ENCODE data around the gene MOB1B. TPM values are rescaled to one million over a fixed set of nuclear protein-coding genes. Genes with fewer than 3 reads are reported as not detected.

Gene MOB1B
- total and polyA plus RNA-seq, 2 of the 13 experiments (the other 11 are each of a cell fraction or from before 2014, with no cell fraction given) = 3.9 to 4.0 TPM

Other genes starting within 250 kb of the MOB1B start
- gene JCHAIN, start 235.9 kb upstream of the MOB1B start, total RNA-seq (2016; rRNA removed; fragmentation: Illumina TruSeq; extraction: Trizol) = not detected in 2 replicates
- not detected in 2 replicates for gene JCHAIN, start 235.9 kb upstream of the MOB1B start, polyA plus RNA-seq (2011; rRNA removed)
- 19.5 and 27.5 TPM in 2 replicates for gene UTP3, start 213.8 kb upstream of the MOB1B start, total RNA-seq (2016; rRNA removed; fragmentation: Illumina TruSeq; extraction: Trizol)
- 6.4 and 6.9 TPM in 2 replicates for gene UTP3, start 213.8 kb upstream of the MOB1B start, polyA plus RNA-seq (2011; rRNA removed)
- gene RUFY3, start 180.4 kb upstream of the MOB1B start, total RNA-seq (2016; rRNA removed; fragmentation: Illumina TruSeq; extraction: Trizol) = 21.3 and 25.3 TPM in 2 replicates
- 17.9 and 19.9 TPM in 2 replicates for gene RUFY3, start 180.4 kb upstream of the MOB1B start, polyA plus RNA-seq (2011; rRNA removed)
- 103 and 129 TPM in 2 replicates for gene GRSF1, start 62.5 kb upstream of the MOB1B start, total RNA-seq (2016; rRNA removed; fragmentation: Illumina TruSeq; extraction: Trizol)
- gene GRSF1, start 62.5 kb upstream of the MOB1B start, polyA plus RNA-seq (2011; rRNA removed) = 48.3 and 66.5 TPM in 2 replicates
- 21.8 and 33.5 TPM in 2 replicates for gene DCK, start 91.3 kb downstream of the MOB1B start, total RNA-seq (2016; rRNA removed; fragmentation: Illumina TruSeq; extraction: Trizol)
- gene DCK, start 91.3 kb downstream of the MOB1B start, polyA plus RNA-seq (2011; rRNA removed) = 3.3 and 5.7 TPM in 2 replicates